Measurements from ENCODE around the gene CLRN3.

CLRN3 gene

DNA sequence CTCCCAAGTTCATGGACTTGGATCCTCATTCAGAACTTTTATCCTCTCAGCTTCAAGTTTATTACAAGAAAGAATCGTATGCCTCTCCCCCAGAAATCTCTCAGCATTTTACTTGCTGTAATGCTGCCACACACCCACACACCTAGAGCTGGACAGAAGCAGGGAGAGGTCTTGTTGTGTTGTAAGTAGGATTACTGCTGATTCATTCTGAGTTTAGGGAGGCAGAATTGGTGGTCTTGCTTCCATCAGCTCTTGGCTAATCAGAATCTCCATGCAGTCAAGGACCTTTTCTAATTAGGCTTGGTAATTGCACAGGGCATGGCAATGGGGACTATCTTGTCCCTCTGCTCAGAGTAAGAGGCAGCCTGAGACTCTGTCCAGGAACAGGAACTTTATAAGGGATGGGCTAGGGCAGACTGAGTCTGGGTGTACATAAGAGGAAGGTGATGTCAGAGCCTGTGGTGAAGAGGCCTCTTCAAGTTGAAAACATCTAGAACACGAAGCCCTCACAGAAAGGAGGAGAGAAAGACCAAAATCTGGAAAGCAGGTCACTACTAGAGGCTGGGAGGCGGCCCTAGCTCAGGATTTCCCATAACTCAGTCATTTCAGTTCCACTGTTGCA is 7.1 kb upstream of the CLRN3 start:
- DNase-seq (ENCODE audit: low read depth) = no peak

DNA sequence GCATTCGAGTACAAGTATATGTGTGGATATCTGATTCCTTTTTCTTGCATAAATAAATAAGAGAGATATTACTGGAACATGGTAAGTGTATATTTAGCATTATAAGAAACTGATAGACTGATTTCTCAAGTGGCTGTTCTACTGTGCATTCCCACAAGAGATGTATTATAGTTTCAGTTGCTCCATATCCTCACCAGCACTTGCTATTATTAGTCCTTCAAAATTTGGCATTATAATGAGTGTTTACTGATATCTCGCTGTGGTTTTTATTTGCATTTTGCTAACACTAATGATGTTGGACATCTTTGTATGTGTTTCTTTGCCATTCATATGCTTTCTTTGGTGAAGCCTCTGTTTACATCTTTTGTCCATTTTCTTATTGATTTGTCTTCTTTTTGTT is 4.4 kb upstream of the CLRN3 start:
- no peak for DNase-seq (ENCODE audit: low read depth)

DNA sequence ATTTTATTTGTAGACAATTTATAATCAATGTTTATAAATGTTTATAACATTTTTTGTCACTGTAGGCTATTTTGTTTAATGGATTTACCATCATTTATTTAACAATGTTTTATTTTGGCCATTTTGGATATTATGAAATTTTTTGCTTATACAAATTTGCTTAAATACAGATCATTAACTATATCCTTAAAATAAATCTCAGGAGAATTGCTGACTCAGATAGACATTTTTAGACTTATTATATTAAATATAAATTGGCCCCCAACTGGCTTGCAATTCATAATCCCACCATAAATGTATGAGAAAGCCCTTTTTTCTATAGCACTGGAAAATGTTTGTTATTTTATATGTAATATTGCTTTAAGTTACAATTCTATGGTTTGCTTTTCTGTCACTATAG is 3.8 kb upstream of the CLRN3 start:
- DNase-seq (ENCODE audit: low read depth) = no peak

DNA sequence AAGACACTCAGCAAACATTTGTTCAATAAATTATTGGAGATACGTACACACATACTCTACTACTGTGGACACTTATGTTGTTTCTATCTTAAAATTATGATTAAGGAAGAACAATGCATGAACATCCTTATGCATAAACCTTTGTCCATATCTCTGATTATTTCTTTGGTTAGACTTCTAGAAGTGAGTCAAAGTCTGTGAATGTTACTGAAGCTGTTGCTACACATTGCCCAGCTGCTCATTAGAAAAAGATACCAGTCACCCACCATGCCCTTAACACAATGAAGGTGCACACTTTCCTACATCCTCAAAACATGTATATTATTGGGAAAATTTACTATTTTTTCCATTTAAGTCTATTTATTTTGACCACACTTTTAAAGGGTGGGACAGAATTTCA is 1.4 kb upstream of the CLRN3 start:
- DNase-seq (ENCODE audit: low read depth) = no peak

DNA sequence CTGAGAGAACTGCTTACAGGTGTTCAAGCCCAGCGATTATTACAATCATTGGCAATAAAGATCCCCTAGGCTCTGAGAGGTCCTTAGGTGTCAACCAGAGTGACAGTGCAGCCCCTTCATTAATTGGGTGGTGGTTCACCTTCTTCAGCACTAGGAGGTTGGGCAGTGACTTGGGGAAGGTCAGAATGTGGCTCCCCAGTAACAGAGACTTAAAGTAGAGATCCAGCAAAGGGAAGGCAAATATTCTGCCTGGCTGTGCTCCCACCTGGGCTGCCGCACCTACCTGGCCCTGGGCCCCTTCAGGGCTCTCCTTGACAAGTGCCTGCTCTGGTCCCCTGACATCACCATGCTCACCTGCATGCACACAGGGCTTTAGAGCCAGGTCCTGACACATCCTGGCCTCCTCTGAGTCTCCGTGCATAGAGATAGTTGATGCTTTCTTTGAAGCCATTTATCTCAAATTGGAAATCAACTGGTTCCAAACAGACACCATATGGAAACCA is 1.9 kb downstream of the CLRN3 start:
- DNase-seq (ENCODE audit: low read depth) = no peak

DNA sequence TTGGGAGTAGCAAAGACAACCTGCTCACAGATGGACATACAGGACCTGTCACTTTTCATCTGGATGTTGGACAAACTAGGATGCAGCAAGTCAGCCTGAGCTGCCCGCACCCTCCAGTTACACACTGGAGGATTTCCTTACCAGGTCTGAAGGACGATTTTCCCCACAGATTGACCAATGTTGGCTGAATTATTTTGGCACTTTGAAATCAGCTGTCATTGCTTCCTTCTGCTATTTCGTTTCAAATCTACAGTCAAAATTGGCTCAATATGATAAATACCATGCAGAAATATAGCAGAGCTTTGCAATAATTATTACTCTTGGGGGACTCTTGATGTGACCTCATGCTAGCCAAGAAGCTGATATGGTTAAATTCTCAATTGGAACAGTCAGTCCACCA is 2.5 kb downstream of the CLRN3 start:
- no peak for DNase-seq (ENCODE audit: low read depth)

DNA sequence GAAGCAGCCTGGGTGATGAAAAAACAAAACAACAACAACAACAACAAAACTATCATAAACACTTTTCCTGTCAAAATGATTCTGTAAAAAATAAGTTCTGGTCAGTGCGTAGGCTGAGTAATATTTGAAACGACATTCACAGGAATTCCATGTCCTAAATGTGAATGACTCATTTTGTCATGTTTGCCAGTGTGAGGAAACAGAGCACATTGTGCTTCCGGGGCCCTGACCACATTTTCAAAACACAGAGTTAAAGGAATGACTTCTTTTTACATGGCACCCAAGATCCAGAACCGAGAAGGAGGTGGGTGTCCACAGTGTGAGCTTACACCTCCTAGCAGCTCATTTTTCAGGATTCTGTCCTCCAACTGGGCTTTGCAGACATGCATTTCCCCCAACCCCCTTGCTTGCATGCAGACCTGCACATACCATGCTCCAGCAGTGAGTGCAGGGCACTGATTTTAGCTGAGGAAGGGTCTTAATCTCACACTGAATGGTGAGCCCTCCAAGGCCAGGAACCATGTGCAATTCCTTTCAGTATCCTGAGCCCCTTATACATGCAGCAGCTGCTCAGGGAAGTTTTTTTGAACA is 3.0 kb downstream of the CLRN3 start:
- DNase-seq (ENCODE audit: low read depth) = no peak

DNA sequence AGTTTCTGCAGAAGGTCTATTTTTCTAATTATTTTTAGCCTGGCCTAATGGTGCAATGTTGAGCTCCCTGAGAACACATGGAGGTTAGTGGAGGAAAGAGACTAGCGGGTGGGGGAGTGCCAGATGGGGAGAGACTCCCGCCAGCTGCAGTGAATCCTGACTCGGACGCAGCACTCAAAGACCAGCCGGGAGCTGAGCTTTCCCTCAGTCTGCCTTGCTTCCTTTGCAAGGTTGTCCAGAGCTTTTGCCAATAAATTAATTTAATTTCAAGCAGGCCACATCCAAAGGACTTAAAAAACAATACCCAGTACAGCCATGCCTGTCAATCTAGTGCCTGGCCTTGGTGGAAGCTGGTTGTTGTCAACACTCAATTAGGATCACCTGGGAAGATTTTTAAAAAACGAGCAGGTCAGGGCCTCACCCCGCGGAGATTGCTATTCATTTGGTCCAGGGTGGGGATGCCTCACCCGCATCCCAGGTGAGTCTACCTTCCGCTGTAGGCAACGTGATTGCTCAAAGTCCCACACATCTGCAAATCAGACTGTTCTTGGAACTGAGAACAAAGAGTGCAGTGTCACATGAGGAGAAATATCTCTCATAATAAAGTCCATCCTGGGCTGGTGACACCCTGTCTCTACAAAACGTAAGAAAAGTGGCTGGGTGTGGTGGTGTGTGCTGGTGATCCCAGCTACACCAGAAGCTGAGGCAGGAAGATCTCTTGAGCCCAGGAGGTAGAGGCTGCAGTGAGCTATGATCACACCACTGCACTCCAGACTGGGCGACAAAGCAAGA is 4.0 kb downstream of the CLRN3 start:
- no peak for DNase-seq (ENCODE audit: low read depth)

DNA sequence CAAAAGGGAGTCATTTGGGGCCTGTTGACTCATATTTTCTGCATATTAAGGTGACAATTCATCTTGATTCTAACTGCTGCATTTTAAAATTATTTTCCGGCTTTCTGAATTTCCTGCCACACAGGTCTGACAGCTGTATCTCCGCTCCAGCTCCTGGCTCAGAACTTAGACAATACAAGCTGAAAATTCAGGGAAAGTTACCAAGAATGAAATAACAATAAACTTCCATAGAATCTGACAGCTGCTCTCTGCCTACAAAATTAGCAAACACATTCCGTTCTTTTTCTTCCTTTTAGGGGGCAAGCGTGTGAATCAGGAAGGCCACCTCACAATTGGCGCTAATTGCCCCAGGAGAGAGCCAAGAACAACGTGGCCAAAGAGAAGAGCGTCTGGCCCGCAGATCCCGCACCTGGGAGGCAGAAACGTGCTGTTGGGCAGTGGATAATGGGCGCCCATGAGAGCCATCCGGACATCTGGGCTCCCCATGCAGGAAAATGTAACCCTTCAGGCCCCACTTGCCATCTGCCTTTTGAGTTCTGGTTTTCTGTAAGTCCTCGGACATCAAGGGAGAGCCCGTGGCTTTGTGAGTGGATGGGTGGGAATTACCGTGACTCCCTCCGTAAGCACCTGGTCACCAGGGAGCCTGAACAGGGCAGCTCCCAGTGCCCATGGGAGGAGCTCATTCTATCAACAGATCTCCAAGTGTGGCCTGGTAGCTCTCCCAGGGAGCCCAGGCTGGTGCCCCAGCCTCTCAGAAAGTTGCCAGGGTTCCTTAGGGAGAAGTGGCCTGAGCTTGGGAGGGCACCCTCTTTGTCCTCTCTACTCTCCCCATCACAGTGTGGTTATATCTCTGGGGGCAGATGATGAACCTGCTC is 5.0 kb downstream of the CLRN3 start:
- no peak for DNase-seq (ENCODE audit: low read depth)

DNA sequence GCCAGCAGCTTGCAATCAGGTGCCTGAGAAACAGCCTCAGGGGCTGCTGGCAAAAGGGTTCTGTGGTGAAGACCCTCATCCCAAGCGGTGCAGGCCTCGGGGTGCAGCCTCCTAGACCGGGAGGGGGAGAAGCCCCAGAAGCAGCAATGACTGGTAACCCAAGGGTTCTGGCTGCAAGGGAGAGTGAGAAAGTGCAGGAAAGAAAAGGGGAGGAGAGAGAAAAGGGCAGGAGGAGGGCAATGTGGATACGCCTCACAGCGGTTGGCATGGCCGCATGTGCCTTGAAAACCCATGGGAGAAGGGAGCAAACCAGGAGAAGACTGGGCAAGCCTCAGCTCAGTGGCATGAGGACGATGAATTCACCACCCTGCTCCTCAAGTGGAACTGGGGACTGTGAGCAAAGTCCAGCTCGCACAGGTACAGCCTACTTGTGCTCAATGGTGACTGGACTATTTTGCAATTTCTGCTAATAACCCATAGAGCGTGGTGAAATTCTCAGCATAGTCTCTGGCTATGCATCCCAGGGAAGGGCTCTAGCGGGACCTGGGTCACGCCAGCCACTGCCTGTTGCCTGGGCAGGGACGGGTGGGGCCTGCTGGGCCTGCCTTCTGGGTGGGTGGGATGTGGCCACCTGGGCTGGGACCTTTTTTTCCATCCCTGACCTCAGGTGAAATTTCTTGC is 6.2 kb downstream of the CLRN3 start:
- DNase-seq (ENCODE audit: low read depth) = no peak

DNA sequence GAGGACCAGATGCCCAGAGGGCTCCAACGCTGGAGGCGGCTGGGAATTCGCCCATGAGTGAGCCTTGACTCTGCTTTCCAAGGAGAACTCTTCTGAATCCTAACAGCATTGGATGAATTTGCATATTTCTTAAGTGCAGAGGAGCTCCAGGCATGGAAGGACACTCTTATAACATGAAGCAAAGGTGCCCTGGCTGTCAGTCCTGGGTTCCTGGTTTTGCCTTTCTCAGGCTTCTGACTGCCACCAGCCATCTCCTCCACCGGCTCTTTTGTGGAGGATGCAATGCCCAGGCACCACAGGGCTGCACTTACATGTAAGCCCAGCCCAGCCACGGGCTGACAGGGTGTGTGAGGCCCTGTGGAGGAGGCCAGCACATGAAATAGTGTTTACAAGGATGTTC is 8.2 kb downstream of the CLRN3 start:
- no peak for DNase-seq (ENCODE audit: low read depth)

DNA sequence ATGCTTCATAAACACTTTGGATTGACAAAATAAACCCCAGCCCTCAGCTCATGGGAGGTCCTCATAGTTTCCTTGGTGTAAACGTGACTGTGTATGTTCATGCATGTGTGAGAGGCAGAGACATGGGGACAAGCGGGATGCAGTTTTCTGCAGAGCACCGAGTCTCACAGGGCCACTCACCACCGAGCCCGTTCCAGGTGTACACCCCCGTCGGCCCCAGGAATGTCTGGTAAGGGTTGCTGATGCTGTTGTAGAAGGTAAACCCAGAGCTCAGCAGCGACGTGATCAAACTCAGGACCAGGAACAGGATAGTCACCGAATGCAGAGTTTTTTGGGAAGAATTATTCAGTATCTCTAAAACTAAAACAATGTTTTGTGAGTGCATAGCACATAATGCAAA is 9.2 kb downstream of the CLRN3 start:
- DNase-seq (ENCODE audit: low read depth) = no peak

DNA sequence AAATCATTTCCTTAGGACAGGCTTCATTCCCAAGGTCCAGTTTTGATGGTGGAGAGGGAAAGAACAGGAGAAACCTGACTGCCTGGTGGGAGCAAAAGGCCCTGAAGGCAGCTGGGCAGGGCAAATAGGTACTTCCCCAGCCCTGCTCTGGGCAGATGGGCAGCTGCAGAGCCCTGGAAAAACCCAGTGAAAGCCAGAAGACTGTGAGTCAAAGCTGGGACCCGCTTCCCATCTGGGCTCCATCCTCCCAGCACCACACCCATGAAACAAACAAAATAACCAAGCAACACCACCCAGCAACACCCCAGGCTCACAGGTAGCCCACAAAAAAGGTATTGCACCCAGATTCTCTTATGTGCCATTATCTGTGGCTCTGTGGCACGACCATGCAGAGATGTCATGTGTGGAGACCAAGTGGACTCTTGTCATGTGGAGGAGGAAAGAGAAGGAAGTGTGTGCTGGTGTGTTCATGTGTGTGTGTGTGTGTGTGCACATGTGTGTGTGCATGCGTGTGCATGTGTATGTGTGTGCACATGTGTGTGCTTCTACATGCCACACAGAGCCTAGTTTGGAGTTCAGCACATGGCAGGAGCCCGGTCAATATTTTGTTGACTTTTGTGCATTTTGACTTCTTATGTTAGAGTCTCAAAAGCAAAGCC is 9.8 kb downstream of the CLRN3 start:
- DNase-seq (ENCODE audit: low read depth) = no peak

DNA sequence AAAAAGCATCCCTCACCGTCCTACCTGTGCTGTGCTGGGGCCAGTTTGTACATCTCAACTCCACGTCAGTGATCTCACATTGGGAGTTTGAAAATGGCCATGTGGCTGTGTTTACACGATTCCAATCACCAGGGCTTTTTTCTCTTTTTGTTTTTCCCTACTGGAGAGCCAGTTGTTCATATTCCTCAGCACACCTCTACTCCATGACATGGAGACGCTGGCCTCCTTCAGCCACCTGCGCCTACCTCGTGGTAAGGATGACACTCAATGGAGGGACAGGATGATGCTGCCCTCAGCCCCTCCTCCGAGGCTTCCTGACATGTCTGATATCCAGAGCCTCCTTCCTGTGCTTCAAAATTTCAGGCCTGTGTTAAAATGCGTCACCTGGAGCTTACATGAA is 10.3 kb downstream of the CLRN3 start:
- DNase-seq (ENCODE audit: low read depth) = no peak

DNA sequence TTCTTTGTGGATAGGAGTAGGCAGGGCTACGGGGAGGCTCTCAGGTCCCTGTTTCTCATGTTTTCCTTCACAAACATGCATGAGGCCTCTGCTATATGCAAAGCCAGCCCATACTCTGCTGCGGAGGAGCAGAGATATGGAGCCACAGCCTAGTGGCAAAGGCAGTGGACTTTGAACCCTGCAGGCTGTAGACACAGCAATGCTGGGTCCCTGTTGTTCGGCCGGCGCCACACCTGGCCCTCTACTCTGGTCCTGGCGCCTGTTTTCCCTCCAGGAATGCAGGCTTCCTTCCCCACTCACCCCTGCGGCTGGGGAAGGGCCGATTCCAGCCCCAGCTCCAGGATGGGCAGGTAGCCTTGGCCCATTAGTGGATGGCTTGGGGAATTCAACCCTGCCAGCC is 11.5 kb downstream of the CLRN3 start:
- DNase-seq (ENCODE audit: low read depth) = no peak

DNA sequence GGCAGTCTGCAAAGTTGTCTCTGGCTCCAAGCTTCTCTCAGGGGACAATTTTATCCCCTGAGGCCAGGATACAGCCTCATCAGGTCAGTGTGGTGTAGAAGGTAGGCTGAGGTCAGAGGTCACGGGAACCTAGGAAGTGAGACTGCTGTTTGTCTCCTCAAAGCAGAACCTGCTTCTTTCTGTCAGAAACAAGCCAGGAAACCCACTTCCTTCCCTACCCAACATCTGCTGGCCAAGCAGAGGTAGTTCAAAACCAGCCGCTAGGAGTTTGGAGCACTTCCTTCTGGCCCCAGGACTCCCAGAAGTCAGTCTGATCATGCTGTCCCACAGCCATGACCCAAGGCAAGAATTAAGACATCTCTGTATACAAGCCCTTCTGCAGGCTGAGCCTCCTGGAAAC is 12.2 kb downstream of the CLRN3 start:
- DNase-seq (ENCODE audit: low read depth) = no peak

DNA sequence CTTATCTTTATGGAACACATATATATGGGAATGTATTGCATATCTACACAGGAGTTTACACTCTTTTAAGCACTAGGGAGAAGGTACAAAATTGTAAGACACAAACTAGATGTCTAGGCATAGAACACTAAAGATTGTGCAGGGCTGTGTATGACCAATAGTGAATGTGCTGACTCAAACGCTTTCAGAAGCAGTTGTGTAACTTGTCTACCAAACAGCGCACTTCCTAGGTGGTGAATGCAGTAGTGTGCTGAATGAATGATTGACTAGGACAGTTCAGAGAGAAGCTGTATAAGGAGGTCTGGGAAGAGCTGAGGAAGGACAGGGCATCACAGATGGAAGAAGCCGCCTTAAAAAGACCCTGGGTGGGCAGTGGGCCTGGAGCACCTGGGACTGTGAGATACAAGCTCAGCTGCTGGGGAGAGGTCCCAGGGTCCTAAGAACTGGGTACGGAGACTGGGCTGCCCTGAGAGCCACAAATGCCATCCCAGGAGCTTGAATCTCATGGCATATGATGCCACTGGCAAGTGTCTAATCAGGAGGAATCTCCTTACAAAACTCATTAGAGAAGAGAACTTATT is 14.2 kb downstream of the CLRN3 start:
- DNase-seq (ENCODE audit: low read depth) = no peak

DNA sequence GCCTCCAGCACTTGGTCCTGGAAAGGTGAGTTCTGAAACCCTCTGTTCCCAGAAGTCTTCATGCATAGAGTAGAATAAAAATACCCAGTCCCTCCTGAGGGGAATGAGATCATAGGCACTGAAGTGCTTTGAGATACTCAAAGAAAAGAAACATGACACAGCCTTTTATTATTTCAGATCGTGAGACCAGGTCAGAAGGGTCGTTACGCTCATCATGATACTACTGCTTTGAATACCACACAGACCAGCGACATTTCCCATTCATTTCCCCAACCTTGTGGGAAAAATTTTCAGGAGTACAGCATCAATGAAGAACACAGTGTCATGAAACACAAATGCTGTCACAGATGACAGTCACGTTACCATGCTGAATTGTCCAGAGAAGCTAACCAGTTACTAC is 15.0 kb downstream of the CLRN3 start:
- no peak for DNase-seq (ENCODE audit: low read depth)

DNA sequence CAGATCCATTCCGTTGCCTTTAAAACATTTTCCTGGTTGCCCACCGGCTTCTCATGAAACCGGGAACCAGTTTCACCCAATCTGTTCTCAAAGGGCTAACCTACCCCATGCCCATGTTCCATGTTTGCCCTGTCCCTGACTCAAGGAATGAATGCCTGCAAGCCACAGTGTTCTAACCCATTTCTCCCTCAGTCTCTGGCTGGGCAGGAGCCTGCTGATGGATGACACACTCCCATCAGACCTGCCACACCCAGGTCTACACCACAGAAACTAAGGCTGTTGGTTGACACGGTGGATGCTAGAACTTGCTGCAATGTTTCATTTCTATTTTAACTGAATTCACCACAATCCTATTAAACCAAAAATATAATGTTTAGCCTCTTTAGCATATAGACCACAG is 15.6 kb downstream of the CLRN3 start:
- no peak for DNase-seq (ENCODE audit: low read depth)

DNA sequence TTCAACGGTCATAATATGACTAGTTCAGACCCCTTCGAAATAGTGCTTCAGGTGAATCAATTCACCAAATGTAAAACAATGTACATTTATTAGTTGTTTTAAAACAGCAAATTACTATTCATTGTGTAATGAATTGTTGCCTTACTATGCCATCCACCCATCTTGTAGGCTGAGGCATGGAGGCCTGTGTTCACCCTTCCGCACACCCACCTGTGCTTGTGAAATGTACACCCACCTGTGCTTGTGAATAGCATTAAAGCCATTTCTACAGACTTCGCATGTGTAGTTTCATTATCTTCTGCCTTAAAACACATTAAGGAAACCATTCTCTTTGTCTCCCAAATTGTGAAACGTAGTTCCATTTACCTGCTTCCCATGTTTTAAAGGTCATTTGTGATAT is 16.8 kb downstream of the CLRN3 start:
- DNase-seq (ENCODE audit: low read depth) = no peak

DNA sequence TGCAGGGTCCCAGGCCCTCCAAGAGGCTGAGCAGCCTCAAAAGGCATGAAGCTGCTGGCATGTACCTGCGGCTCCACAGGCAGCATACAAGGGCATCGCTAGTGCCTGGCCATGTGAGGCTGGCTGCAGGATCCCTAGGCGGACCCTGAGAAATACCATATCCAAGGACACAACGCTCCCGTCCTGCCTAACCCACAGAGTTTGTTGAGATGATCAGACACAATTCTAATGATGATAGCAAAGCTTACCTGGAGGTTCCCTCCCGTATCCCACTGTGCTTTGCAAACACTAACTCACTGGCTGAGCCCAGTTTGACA is 17.3 kb downstream of the CLRN3 start:
- no peak for DNase-seq (ENCODE audit: low read depth)
